Astrocyte of the cerebellum (primary cell): Measurements from ENCODE around the gene NMNAT1.
"Not testable (repeated sequence)": the region's sequence is repeated elsewhere in the genome, so short reads cannot be mapped to it uniquely, and the experiment has no call there.

ENCODE experiments used
- DNase-seq: peaks from one replicate; pipeline ENCODE4 v3.0.0-alpha.2; 2011; ENCODE audit warnings: low read depth
- H3K4me3 ChIP-seq: 2 replicates; pipeline ENCODE4 v1.5.1; 2011; ENCODE audit warnings: mild to moderate bottlenecking, low read depth, low read length, moderate library complexity
- CTCF ChIP-seq: IDR thresholded peaks from 2 replicates; pipeline ENCODE4 v1.5.1; 2012; ENCODE audit warnings: low read length, low read depth, moderate library complexity, mild to moderate bottlenecking; ENCODE audit errors: missing control alignments
- in situ Hi-C: cut with HindIII; loops from 2 replicates; pipeline ENCODE4 v1.10.0; 2017; ENCODE audit warnings: low sequenced_read_pairs

Gene NMNAT1

GRCh38 chr1:9909234-9910046 lies 33.8 kb upstream of the NMNAT1 start:
- TF ChIP-seq CTCF = no peak
- DNase-seq = no peak
- peak overlapping the region; percentile 64 for H3K4me3 ChIP-seq
- in situ Hi-C loops = no loop called here

DNA sequence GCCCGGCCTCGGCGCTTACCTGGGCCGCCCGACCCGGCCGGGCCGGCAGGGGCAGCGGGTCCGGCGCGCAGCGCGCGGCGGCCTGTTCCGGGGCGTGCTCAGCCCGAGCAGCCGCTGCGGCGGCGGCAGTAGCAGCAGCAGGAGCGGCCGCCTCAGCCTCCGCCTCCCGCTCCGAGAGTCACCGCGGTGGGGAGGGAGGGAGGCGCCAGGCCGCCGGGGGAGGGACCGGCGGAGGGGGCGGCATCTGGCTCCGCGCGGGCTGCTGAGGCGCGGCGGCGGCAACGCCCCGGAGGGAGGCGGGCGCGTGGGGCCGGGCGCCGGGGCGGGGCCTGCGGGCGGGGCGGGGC lies 33.2 kb upstream of the NMNAT1 start, which contains the start of gene CTNNBIP1:
TSS of gene CTNNBIP1 (minus strand) at position 194 of the 347 bp plus-strand sequence. CDS start 38,205 bp downstream, outside the sequence.
- H3K4me3 ChIP-seq = peak within 1 kb of the TSS; percentile 64
- TF ChIP-seq CTCF = no peak
- no peak for DNase-seq
- in situ Hi-C loops = no loop called here

DNA sequence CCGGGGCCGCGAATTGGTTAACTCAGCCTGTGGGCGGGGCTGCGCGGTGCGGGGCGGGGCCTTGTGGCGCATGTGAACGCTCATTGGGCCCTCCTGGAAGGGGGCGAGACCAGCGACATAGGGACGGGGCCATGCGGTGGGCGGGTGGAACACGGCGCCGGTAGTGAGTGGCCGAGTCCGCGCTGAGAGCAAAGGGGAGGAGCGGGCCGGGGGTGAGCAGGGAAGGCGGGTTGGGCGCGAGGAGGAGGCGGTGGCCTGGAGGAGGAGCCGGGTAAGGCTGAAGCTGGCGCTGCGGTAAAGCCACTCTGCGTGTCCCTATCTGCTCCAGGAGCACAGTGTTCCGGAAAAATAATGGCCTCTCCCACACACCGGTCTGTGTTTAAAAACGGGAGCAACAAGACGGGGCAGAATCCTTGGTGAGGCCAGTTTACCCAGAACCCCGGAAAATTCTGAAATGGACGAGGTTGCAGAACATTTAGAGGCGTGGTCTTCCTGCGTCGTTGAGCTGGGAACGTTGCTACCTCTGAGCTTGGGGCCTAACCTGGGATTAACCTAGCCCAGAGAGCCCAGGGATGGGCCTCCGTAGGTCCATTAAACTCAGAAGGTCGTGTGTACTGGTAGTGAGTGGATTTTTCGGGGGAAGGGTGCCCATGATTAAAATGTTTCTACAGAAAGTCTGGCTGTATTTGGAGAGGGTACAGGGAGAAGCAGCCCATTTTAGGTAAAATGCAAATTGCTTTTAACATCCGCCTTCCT lies 32.7 kb upstream of the NMNAT1 start:
- DNase-seq = peak; percentile 97
- in situ Hi-C loops = no loop called here
- H3K4me3 ChIP-seq = peak overlapping the region; percentile 53
- no peak for TF ChIP-seq CTCF

GRCh38 chr1:9912264-9912936 lies 30.9 kb upstream of the NMNAT1 start:
- no peak for TF ChIP-seq CTCF
- in situ Hi-C loops = no loop called here
- no peak overlapping the region for H3K4me3 ChIP-seq
- DNase-seq = no peak

DNA sequence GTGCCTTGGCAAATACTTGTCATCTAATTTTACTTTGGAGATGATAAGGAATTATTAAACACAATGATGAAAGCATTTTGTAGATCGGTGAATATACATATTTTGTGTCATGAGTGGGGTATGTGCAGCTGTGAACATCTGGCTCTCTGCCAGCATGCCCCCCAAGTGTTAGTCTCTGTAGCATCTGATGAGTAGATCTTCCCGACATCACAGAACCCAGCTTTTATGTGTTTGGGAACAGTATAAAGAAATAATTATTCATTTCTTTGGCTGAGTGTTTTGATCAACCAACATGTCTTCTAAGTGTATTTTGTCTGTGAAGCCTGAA lies 28.7 kb upstream of the NMNAT1 start:
- H3K4me3 ChIP-seq = no peak overlapping the region
- no peak for TF ChIP-seq CTCF
- in situ Hi-C loops = no loop called here
- DNase-seq = no peak

GRCh38 chr1:9916452-9916851 lies 26.8 kb upstream of the NMNAT1 start:
- no peak overlapping the region for H3K4me3 ChIP-seq
- no peak for TF ChIP-seq CTCF
- no peak for DNase-seq
- in situ Hi-C loops = no loop called here

DNA sequence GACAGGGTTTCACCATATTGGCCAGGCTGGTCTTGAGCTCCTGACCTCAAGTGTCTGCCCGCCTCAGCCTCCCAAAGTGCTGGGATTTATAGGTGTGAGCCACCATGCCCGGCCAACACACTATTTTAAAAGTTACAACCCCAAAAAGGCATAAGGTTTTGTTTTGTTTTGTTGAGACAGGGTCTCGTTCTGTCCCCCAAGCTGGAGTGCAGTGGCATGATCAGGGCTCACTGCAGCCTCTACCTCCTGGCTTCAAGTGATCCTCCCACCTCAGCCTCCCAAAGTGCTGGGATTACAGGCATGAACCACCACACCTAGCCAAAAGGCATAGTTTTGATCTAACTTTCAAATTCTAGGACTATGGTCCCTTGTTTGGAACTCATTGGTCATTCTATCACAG lies 25.8 kb upstream of the NMNAT1 start:
- DNase-seq, H3K4me3 ChIP-seq, in situ Hi-C loops: not testable (repeated sequence)
